ENCODE measurements around the gene CYTIP.
"Not testable (repeated sequence)": the region's sequence is repeated elsewhere in the genome, so short reads cannot be mapped to it uniquely, and the experiment has no call there.

Gene CYTIP

DNA sequence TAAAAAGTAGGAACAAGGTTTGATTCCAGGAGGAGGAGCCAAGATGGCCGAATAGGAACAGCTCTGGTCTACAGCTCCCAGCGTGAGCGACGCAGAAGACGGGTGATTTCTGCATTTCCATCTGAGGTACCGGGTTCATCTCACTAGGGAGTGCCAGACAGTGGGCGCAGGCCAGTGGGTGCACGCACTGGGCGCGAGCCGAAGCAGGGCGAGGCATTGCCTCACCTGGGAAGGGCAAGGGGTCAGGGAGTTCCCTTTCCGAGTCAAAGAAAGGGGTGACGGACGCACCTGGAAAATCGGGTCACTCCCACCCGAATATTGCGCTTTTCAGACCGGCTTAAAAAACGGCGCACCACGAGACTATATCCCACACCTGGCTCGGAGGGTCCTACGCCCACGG is 75.4 kb downstream of the CYTIP start:
- not testable (repeated sequence) for DNase-seq (ENCODE audit: low read depth, low spot score)

DNA sequence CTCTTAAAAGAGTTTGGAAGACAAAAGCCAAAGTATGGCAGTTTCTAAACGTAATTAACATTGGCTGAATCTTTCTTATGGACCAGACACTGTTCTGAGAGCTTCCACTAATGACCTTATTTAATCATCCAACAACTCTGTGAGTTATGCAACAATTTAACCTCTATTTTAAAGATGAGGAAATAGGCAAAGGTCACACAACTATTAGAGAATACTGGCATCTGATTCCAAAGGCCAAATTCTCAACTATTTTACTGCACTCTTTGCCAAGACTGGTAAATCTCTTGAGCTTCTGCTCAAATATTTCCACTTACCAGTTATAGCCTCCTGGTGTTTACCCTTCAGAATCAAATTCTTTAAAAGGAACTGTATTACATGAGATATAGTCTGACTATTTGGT is 76.2 kb downstream of the CYTIP start:
- no peak for DNase-seq (ENCODE audit: low read depth, low spot score)
